HepG2 (cell line): ENCODE measurements around the gene DYNC2I2. TPM values are rescaled to one million over a fixed set of nuclear protein-coding genes. Genes with fewer than 3 reads are reported as not detected.

Source experiments
- ATAD3A ChIP-seq: sonication (generic); formaldehyde crosslinking; IDR thresholded peaks from 2 replicates; pipeline ENCODE4 v1.4.0; 2020; ENCODE audit warnings: missing genetic modification reagents
- BRF2 ChIP-seq: sonication (generic); formaldehyde crosslinking; IDR thresholded peaks from 2 replicates; pipeline ENCODE4 v1.8.1; 2022; ENCODE audit warnings: mild to moderate bottlenecking, missing genetic modification reagents
- CEBPB ChIP-seq: IDR thresholded peaks from 2 replicates; pipeline ENCODE4 v1.6.1; 2011; ENCODE audit warnings: low read depth, low read length, improper control_type of control experiment, borderline replicate concordance
- EEA1 ChIP-seq: sonication (generic); formaldehyde crosslinking; IDR thresholded peaks from 2 replicates; pipeline ENCODE4 v1.5.1; 2020; ENCODE audit warnings: mild to moderate bottlenecking, missing genetic modification reagents, borderline replicate concordance
- FOSL1 ChIP-seq: sonication (generic); formaldehyde crosslinking; IDR thresholded peaks from 2 replicates; pipeline ENCODE4 v1.9.0; 2021; ENCODE audit warnings: missing genetic modification reagents, borderline replicate concordance
- HDAC6 ChIP-seq: fragments of 200-600 bp; sonication (generic); IDR thresholded peaks from 2 replicates; pipeline ENCODE4 v1.7.0; 2017; ENCODE audit warnings: mild to moderate bottlenecking, antibody characterized with exemption, low read length, low read depth
- HOMEZ ChIP-seq: IDR thresholded peaks from 2 replicates; pipeline ENCODE4 v1.6.1; 2016; ENCODE audit warnings: low read depth
- ISX ChIP-seq: sonication (generic); formaldehyde crosslinking; conservative IDR thresholded peaks from 2 replicates; pipeline ENCODE4 v1.5.0; 2020; ENCODE audit warnings: missing genetic modification reagents
- MTA3 ChIP-seq: sonication (generic); formaldehyde crosslinking; IDR thresholded peaks from 2 replicates; pipeline ENCODE4 v1.4.0; 2020; ENCODE audit warnings: missing genetic modification reagents
- MZF1 ChIP-seq: sonication (generic); formaldehyde crosslinking; IDR thresholded peaks from 2 replicates; pipeline ENCODE4 v1.8.1; 2023; ENCODE audit warnings: mild to moderate bottlenecking, missing genetic modification reagents, borderline replicate concordance
- NBN ChIP-seq: fragments of 450-650 bp; conservative IDR thresholded peaks from 2 replicates; pipeline ENCODE4 v1.6.1; 2017
- PHF20 ChIP-seq: sonication (generic); formaldehyde crosslinking; IDR thresholded peaks from 2 replicates; pipeline ENCODE4 v1.5.0; 2020; ENCODE audit warnings: mild to moderate bottlenecking, missing genetic modification reagents
- SMAD1 ChIP-seq: sonication (generic); formaldehyde crosslinking; IDR thresholded peaks from 2 replicates; pipeline ENCODE4 v1.4.0; 2020; ENCODE audit warnings: missing genetic modification reagents, low read depth, mild to moderate bottlenecking, borderline replicate concordance
- SOX13 ChIP-seq, 3 experiments: fragments of 450-650 bp in 1 of 3; sonication (generic) in 1 of 3; formaldehyde crosslinking in 1 of 3; IDR thresholded peaks in 2 of 3; conservative IDR thresholded peaks in 1 of 3; 2 replicates each; pipeline versions ENCODE4 v1.5.0 to v1.6.1; 2016 to 2020; ENCODE audit warnings: antibody characterized with exemption in 1 of 3, mild to moderate bottlenecking in 1 of 3, missing compliant biosample characterization in 1 of 3, missing genetic modification reagents in 1 of 3, moderate library complexity in 1 of 3
- STAT5B ChIP-seq: sonication (generic); formaldehyde crosslinking; IDR thresholded peaks from 2 replicates; pipeline ENCODE4 v1.4.0; 2020; ENCODE audit warnings: missing genetic modification reagents
- THAP11 ChIP-seq: IDR thresholded peaks from 2 replicates; pipeline ENCODE4 v1.6.1; 2016; ENCODE audit warnings: missing biosample characterization, missing genetic modification reagents
- ZBTB2 ChIP-seq: sonication (generic); formaldehyde crosslinking; IDR thresholded peaks from 2 replicates; pipeline ENCODE4 v1.8.0; 2022; ENCODE audit warnings: low read depth, missing genetic modification reagents
- ZBTB3 ChIP-seq: sonication (generic); formaldehyde crosslinking; IDR thresholded peaks from 2 replicates; pipeline ENCODE4 v1.4.0; 2020; ENCODE audit warnings: low read depth, mild to moderate bottlenecking, moderate library complexity, missing genetic modification reagents, borderline replicate concordance
- ZNF281 ChIP-seq: sonication (generic); formaldehyde crosslinking; IDR thresholded peaks from 2 replicates; pipeline ENCODE4 v1.4.0; 2020; ENCODE audit warnings: missing genetic modification reagents, borderline replicate concordance
- ZNF512 ChIP-seq: sonication (generic); formaldehyde crosslinking; IDR thresholded peaks from 2 replicates; pipeline ENCODE4 v1.4.0; 2020; ENCODE audit warnings: mild to moderate bottlenecking, missing genetic modification reagents
- polyA plus RNA-seq, 8 experiments: library from polyadenylated mRNA; depleted of rRNA in 3 of 8; stranded (reverse) in 7 of 8; unstranded in 1 of 8; fragments of >200 nt; fragmentation: Illumina TruSeq in 4 of 8; extraction: Trizol in 4 of 8; gene quantifications; 2 replicates each; pipeline versions ENCODE4 v1.2.1 to v1.2.3, GENCODE V29; 2011 to 2016; ENCODE audit warnings: low read depth in 4 of 8, missing spikeins in 1 of 8, mixed read lengths in 1 of 8; ENCODE audit not compliant: insufficient read depth in 1 of 8
- total RNA-seq, 5 experiments: library from RNA; depleted of rRNA; stranded (reverse); fragments of >200 nt; fragmentation: Illumina TruSeq; extraction: Trizol; gene quantifications; 2 replicates each; pipeline ENCODE4 v1.2.3, GENCODE V29; 2016; ENCODE audit warnings: low read depth in 1 of 5

DYNC2I2 gene
- total and polyA plus RNA-seq, 2 of the 13 experiments (the other 11 are each of a cell fraction or from before 2014, with no cell fraction given), result 13.7 to 40.2 TPM

- no peak for TF ChIP-seq STAT5B (CRISPR knock-in tag)
- peak; percentile 94 for TF ChIP-seq FOSL1 (CRISPR knock-in tag)
- no peak for TF ChIP-seq MTA3 (CRISPR knock-in tag)
- TF ChIP-seq ATAD3A (CRISPR knock-in tag), result no peak
- TF ChIP-seq HOMEZ (CRISPR knock-in tag), result no peak
- TF ChIP-seq ZBTB2 (CRISPR knock-in tag), result no peak
- no peak for TF ChIP-seq EEA1
- TF ChIP-seq ZNF281 (CRISPR knock-in tag), result peak; percentile 28; the same call in 1 of the 2 replicates
- TF ChIP-seq HDAC6, result no peak
- no peak for TF ChIP-seq ZNF512 (CRISPR knock-in tag)
- TF ChIP-seq ISX, result no peak
- 0 out of 2 replicates have a peak, but pooled peaks have one; percentile 35 for TF ChIP-seq SMAD1 (CRISPR knock-in tag)
- no peak for TF ChIP-seq SOX13 (IDR thresholded peaks at IDR 0.05)
- TF ChIP-seq SOX13 (CRISPR knock-in tag; conservative IDR thresholded peaks at IDR 0.05 in 1 of 2, IDR thresholded peaks at IDR 0.05 in 1 of 2), result peak in 1 of 2 experiments; percentile 38; a peak in 1 of 4 replicates
- no peak for TF ChIP-seq THAP11 (CRISPR knock-in tag)
- peak; percentile 34; the same call in 1 of the 2 replicates for TF ChIP-seq PHF20
- TF ChIP-seq CEBPB, result no peak
- TF ChIP-seq ZBTB3 (CRISPR knock-in tag), result no peak
- TF ChIP-seq NBN, result no peak
- no peak for TF ChIP-seq MZF1
- TF ChIP-seq BRF2 (CRISPR knock-in tag), result no peak
Observed at GRCh38 chr9:128635266-128636023, 21.2 kb downstream of the DYNC2I2 start (continued).
